ENCODE measurements around the gene STK16. TPM values are rescaled to one million over a fixed set of nuclear protein-coding genes. Genes with fewer than 3 reads are reported as not detected.

The STK16 gene, protein sequence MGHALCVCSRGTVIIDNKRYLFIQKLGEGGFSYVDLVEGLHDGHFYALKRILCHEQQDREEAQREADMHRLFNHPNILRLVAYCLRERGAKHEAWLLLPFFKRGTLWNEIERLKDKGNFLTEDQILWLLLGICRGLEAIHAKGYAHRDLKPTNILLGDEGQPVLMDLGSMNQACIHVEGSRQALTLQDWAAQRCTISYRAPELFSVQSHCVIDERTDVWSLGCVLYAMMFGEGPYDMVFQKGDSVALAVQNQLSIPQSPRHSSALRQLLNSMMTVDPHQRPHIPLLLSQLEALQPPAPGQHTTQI
- 16.2 and 20.2 TPM in 2 replicates for total RNA-seq

DNA sequence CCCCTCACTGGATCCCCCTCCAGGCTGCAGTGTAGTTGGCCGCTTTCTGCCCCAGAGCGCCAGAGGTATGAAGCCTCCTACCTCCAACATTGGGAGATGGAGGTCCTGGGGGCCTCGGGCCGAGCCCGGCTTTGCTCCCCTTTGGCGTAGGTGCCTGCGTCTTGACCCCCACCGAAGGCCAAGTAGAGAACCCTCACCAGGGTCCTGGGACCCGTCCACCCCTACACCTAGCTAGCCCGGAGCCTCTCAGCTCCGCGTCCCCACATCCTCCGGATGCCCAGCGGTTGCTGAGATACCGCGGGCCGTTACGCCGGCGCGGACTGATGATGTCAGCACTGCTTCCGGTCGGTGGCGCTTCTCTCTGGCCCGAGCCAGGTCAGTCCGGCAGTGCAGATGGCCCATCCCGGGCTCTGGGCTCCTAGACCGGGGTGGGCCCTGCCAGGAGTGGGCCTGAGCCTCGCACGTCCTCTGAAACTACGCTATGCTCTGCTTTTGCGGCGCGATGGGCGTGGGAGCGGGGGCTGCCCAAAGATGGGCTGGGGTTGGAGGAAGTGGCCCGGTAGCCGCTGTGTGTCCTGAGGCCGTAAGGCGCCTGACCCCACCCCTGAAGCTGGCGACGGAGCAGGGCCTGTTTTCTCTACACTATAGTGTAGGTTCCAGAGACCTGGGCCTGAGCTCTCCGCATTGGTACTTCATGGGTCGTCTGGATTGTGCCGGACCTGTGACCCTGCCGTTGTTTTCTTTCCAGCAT is at the start of gene STK16, which contains the start of gene GLB1L:
Gene STK16, plus strand, starts transcription at position 332 of the 751 bp plus-strand sequence. CDS start 521 bp downstream, outside the sequence.
Gene GLB1L, minus strand, starts transcription at position 297 of the 751 bp plus-strand sequence. CDS start 1,871 bp downstream, outside the sequence.

DNA sequence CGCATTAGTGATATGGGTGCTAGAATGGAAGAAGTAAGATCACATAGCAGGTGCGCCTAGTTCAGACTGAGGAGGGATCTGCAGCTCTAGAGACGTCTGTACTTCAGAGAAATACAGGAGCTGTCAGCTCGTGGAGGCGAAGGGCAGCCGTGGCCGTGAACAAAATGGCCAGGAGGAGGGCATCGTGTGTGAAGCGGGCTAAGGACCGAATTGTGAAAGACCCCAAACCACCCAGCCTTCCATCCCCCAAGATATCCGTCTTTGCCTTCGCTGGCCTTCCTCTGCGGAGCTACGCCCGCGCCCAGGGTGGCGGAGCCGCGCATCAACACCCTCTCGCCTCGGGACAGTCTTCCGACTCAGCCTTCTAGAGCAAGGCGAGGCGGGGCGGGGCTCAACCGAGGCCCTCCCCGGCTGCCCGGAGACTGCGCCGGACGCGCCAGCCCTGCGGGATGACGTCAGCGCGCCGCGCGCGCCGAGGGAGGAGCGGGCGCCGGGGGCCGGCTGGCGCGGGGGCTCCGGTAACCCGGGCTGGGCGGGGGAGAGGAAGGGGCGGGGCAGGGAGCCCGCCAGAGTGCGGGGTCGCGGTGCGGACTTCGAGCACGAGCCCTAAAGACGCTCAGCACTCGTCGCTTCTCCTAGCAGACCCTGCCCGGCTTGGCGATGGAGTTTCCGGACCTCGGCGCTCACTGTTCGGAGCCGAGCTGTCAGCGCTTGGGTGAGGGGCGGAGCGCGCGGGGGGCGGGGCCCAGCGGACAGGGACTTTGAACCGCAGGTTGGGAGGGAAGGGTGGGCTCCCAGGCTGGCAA is 38.7 kb upstream of the STK16 start, which contains the start of gene ZFAND2B:
Gene ZFAND2B, plus strand, starts transcription at position 455 of the 806 bp plus-strand sequence. Its CDS starts 206 bp downstream, at position 661.

DNA sequence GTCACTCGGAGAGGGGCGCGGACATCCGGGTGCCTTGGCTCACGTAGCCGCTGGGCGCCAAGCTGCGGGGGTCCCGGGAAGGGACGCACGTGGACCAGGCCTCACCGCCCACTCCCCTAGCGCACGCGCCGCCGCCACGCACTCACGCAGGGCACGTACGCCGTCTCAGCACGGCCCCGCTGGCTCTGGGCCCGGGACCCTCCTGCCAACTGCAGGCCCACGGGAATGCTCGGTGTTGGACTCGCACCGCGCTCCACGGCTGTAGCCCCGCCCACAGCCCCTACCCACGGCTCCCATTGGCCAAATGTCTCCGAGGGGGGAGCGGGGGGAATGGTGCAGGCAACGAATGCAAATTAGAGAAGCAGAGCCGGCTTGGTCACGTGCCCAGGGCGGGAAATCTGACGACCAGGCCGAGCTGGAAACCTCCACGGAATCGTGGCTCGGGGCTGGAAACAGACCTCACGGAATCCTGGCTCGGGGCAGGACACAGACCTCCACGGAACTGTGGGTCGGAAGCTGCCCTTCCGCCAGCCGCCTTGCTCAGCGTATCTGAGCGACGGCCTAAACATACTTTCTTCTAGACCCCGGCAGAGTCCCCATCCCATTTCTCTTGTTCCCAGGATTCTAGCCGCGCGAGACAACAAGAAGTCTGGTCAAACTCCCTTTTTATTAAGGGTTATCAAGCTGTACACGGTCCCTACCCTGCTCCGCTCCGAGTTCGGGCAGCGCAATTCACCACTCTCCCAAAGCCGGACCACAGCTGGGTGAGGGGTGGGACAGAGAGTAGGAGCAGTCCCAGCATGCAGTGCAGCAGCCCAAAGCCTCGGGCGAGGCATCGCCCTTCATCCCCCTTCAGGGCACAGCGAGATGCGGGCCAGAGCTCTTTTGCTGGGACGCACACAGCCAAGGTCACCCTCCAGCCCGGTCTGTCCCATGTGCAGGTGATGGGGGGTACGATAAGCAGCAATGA is 26.3 kb upstream of the STK16 start, which contains the start of gene ABCB6:
Gene ABCB6, minus strand, starts transcription at position 227 of the 970 bp plus-strand sequence. CDS start 285 bp downstream, outside the sequence.

DNA sequence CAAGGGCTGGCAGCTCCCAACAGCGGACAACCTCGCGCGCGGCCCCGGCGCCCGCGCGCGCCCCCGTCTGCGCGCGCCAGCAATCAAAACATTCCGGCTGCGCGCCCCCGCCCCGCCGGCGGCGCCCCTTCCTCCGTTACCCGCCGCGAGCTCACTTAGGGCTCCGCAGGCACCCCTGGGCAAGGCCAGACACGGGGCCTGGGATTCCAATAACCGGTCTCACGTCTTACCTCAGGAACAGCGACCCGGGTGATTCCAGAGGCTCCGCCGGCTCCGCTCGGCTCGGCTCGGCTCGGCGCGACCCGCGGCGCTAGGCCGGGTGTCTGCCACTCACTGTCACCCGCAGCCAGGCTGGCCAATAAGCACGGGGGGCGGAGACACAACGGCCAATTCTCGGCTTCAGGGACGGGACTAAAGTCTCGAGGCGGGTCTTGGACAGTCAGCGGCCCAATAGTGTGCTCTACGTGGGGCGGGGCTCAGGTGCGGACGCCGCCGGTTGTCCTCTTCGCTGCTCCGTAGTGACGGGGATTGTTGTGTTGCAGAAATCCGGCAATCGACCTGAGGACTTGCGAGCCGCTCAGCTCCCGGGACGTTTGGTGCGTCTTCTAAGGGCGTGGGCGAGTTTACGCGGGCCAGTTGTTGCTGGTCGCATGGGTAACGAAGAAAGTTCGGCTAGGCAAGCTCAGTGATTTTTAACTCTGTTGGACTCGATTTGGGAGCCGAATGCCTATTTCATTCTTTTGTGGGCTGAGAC is 15.8 kb upstream of the STK16 start, which contains the start of the genes ANKZF1 and ATG9A:
Gene ANKZF1, plus strand, starts transcription at position 502 of the 754 bp plus-strand sequence. CDS start 452 bp downstream, outside the sequence.
Gene ATG9A, minus strand, starts transcription at position 332 of the 754 bp plus-strand sequence. CDS start 1,612 bp downstream, outside the sequence.

DNA sequence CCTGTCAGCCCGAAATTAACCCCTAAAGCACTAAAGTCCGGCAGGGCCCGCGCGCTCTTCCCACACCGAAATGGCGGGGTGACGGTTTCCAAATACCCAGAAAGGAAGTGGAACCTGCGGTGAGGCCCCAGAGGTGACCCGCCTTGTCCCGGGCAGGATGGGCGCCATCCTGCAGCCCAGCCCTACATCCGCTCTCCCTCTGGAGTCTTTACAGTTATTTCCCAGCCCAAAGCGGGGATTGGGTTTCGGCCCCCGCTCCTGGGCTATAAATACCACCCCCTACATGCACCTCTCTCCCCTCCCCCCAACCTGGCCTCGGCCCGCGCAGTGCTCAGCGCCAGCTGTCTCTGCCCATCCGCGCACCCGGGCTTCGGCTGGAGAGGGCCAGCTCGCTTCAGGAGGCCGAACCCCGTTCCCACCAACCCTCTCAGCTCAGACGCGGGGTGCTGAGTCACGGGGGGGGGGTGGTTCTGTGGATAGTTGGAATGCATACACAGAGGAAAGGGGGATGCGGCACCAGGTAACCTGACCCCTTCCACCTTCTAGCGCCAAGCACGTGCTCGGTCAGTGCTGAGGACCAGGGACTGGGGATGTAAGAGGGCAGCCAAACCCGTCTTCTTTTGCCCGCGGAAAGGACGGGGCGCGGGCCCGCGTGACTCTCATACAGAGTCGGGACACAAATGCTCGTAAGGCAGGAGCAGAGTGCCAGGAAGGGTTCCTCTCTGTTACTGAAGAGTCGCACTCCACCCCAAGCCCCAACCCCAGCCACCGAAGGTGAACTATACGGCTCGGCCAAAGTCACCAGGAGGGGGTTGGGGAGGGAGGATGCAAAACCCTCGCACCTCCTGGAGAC is 7.8 kb downstream of the STK16 start, which contains the start of gene TUBA4B:
Gene TUBA4B, plus strand, starts transcription at position 344 of the 853 bp plus-strand sequence. Its CDS starts 165 bp downstream, at position 509.

DNA sequence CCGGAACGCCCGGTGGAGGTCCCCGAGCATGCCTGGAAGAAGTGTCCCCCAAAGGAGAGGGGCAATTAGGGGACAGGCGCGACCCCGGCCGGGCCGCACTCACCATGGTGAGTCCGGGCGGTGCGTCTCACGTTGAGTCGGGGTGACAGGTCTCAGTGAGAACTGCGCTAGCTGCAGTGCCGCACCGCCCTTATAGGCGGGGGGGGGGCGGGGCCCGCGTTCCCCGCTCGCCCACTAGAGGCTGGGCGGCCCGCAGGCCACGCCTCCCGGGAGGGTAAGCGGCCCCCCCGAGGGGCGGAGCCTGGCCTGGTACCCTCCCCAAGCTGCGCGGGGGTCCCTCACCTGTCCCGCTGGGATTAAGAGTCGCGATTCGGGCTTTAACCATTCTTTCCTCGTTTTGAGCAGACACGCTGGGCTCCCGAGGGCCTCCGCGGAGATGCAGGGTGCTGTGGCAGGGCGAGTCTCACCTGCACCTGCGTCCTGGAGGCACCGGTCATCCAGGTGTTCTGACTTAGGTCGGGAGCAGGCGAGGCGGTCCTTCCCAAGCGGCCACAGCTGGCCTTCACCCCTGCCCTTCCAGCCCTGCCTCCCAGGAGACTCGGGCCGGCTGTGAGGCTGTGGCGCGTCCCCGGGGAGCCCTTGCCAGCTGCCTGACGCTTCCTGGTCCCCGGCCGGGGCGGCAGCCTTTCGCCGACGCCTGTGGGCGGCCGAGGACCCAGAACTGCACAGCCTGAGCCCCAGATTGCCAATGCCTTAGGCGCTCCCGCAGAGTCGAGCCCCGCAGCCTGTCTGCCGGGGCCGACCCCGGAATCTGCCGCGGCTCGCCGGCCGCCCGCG is 8.7 kb downstream of the STK16 start, which contains the start of gene TUBA4A:
Gene TUBA4A, minus strand, starts transcription at position 166 of the 837 bp plus-strand sequence. Its CDS starts 60 bp downstream, at position 106.

DNA sequence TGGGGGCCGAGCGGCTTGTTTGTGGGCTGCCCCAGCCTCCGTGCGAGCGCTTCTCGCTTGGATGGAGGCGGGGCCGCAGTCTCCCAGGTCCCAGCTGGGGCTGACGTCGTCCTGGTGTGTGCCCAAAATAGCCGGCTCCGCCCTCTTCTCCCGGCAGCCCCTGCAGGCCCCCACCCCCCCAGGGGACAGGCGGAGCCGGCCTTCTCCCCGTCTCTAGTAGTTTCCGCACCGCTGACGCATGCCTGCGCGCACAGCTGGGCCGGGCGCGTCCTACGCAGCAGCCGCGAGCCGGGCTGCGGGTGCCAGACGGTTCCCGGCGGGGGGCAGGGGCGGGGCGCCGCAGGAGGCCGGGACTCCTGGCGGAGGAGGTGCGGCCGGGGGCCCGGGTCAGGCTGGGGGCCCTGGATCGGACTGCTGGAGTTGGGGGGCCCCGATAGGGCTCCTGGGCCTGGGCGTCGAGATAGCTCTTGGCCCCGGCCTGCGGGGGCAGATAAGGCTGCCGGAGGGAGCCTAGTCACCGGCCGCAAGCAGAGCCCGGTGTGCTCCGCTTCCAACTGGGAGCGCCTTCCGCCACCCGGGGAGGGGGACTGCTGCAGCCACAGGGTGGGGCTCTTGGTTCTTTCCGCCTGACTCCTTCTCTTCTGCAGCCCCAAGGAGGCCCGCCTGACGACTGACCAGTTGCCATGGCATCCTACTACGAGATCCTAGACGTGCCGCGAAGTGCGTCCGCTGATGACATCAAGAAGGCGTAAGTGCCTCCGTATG is 34.1 kb downstream of the STK16 start, which contains the start of gene DNAJB2:
Gene DNAJB2, plus strand, starts transcription at position 216 of the 765 bp plus-strand sequence. Its CDS starts 468 bp downstream, at position 684.

Other genes starting within 250 kb of the STK16 start
- gene CFAP65, start 204.0 kb upstream of the STK16 start, total RNA-seq = 0.34 TPM in 1 of 2 replicates, not detected in the other
- not detected in 2 replicates for gene IHH, start 184.6 kb upstream of the STK16 start, total RNA-seq
- 13.4 and 15.8 TPM in 2 replicates for gene NHEJ1, start 84.7 kb upstream of the STK16 start, total RNA-seq
- gene SLC23A3, start 75.5 kb upstream of the STK16 start, total RNA-seq = 0.25 and 0.44 TPM in 2 replicates
- gene CNPPD1, start 68.6 kb upstream of the STK16 start, total RNA-seq = 20.8 and 32.6 TPM in 2 replicates
- 43.9 and 47.7 TPM in 2 replicates for gene RETREG2, start 67.2 kb upstream of the STK16 start, total RNA-seq
- gene ZFAND2B, start 38.7 kb upstream of the STK16 start, total RNA-seq = 16.8 and 34.2 TPM in 2 replicates
- gene ABCB6, start 26.5 kb upstream of the STK16 start, total RNA-seq = 28.4 and 29.5 TPM in 2 replicates
- gene ATG9A, start 15.8 kb upstream of the STK16 start, total RNA-seq = 70.1 and 72.7 TPM in 2 replicates
- gene ANKZF1, start 15.7 kb upstream of the STK16 start, total RNA-seq = 24.7 and 30.6 TPM in 2 replicates
- gene GLB1L, start within 50 bp of the STK16 start, total RNA-seq = 7.0 and 12.2 TPM in 2 replicates
- not detected in 2 replicates for gene TUBA4B, start 7.8 kb downstream of the STK16 start, total RNA-seq
- 13.4 and 26.5 TPM in 2 replicates for gene TUBA4A, start 8.4 kb downstream of the STK16 start, total RNA-seq
- 33.6 and 35.5 TPM in 2 replicates for gene DNAJB2, start 33.9 kb downstream of the STK16 start, total RNA-seq
- gene PTPRN, start 63.9 kb downstream of the STK16 start, total RNA-seq = 1.6 and 4.1 TPM in 2 replicates
- gene RESP18, start 87.3 kb downstream of the STK16 start, total RNA-seq = not detected in 2 replicates
- 61.1 and 86.0 TPM in 2 replicates for gene DNPEP, start 142.4 kb downstream of the STK16 start, total RNA-seq
- 3.2 and 7.0 TPM in 2 replicates for gene DES, start 172.9 kb downstream of the STK16 start, total RNA-seq
- 8.5 and 10.5 TPM in 2 replicates for gene SPEG, start 189.4 kb downstream of the STK16 start, total RNA-seq

Data from cardiac ventricle fibroblast (primary cell).